C4-2B (cell line): ENCODE results near the gene TPSB2.
"Not testable (repeated sequence)": the region's sequence is repeated elsewhere in the genome, so short reads cannot be mapped to it uniquely, and the experiment has no call there.

ENCODE experiments used
- ZFX ChIP-seq: fragments of 450-650 bp; IDR thresholded peaks from 2 replicates; pipeline ENCODE4 v1.6.1; 2017
- TF ChIP-seq, protein P1 (sequence below): fragments of 450-650 bp; conservative IDR thresholded peaks from 2 replicates; pipeline ENCODE4 v1.5.1; 2017; ENCODE audit warnings: mild to moderate bottlenecking

DNA sequence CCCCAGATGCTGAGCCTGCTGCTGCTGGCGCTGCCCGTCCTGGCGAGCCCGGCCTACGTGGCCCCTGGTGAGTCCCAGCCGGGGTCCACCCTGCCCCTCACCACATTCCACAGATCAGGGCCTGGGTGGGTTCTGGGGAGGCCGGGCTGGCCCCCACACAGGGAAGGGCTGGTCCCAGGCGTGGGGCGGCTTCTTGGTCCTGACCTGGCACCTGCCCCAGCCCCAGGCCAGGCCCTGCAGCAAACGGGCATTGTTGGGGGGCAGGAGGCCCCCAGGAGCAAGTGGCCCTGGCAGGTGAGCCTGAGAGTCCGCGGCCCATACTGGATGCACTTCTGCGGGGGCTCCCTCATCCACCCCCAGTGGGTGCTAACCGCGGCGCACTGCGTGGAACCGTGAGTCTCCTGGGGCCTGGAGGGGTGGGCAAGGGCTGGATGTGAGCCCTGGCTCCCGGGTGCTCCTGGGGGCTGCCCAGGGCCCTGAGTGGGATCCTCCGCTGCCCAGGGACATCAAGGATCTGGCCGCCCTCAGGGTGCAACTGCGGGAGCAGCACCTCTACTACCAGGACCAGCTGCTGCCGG lies 26.4 kb upstream of the TPSB2 start:
- TF ChIP-seq, protein P1, sequence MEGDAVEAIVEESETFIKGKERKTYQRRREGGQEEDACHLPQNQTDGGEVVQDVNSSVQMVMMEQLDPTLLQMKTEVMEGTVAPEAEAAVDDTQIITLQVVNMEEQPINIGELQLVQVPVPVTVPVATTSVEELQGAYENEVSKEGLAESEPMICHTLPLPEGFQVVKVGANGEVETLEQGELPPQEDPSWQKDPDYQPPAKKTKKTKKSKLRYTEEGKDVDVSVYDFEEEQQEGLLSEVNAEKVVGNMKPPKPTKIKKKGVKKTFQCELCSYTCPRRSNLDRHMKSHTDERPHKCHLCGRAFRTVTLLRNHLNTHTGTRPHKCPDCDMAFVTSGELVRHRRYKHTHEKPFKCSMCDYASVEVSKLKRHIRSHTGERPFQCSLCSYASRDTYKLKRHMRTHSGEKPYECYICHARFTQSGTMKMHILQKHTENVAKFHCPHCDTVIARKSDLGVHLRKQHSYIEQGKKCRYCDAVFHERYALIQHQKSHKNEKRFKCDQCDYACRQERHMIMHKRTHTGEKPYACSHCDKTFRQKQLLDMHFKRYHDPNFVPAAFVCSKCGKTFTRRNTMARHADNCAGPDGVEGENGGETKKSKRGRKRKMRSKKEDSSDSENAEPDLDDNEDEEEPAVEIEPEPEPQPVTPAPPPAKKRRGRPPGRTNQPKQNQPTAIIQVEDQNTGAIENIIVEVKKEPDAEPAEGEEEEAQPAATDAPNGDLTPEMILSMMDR, result not testable (repeated sequence)
- not testable (repeated sequence) for TF ChIP-seq ZFX
